SIG-M5 (cell line): ENCODE data around the gene PDE6A.

ENCODE experiments used
- DNase-seq: peaks from one replicate; lab custom pipeline; 2025; lab: John Stamatoyannopoulos, UW

Gene PDE6A

DNA sequence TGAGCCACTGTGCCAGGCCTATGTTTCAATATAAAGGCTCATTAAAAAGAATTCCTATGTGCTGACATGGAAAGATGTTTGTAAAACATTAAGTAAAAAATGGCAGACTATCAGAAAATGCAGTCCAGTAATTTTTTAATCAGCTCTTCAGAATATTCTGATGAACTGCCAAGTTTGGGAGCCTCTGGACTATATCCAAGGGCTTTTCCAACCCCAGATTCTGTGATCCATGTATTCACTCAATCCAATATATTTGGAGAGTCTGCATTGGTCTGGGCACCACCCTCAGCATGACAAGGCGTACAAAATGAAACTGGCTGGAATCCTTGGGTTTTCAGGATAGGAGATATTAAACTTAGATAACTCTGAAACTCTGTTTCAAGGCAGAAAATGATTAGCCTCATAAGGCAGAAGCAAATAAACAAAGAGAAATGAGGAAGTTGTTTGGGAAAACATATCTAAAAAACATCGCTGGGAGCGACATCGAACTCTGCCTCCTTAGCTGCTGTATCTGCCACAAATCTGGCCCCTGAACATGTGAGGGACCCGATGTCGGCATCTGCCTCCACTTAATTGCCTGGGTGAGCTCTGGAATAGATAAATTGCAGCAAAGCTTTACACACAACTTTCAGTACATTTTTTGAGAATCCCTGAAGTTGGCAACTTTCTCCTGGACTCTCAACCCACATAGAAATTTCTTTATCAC lies 14.4 kb downstream of the PDE6A start:
- no peak for DNase-seq

DNA sequence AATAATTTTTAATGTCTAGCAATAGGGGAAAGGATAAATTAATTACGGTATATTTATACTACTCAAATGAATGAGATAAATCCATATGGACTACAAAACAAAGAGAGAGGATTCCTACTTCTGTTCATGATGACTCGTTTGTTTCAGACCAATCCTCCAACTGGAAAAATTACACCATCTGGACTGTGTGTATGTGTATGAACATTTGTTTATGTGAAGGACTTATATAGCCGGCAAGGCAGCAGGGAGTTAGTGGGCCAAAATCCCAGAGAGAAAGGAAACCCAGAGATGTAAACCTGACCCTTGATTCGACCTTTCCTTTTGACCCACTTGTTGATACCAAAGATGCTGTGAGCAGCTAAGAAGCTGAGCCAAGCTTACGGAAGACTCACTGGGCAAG lies 20.1 kb downstream of the PDE6A start:
- no peak for DNase-seq

DNA sequence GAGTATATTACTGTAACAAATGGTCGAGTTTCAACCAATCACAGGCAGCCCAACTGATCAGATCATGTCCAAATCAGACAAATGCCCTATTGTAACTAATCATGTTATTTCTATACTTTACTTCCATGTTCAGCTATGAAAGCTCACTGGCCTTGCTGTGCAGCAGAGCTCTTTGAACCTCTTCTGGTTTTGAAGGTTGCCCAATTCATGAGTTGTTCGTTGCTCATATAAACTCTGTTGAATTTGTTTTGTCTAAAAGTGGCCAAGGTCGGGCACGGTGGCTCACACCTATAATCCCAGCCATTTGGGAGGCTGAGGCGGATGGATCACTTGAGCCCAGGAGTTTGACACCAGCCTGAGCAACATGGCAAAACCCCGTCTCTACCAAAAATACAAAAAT lies 21.6 kb downstream of the PDE6A start:
- no peak for DNase-seq

DNA sequence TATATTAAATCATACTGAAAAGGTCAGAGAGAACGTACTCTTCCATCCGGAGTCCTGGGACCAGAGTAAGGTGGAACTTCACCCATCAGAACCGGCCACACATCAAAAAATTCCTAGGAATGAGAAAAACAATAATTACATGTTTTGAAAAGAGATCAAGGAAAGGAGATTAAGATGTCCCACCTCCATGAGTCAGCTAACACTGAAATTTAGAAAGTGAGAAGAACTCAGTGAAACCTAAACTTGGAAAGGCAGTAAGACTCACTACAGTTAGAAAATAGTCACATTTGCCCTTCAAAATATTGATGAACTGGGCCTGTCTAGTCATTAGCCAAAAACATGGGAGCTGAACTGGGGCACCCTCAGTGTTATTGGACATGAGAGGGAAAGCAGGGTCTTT lies 23.0 kb downstream of the PDE6A start:
- no peak for DNase-seq

DNA sequence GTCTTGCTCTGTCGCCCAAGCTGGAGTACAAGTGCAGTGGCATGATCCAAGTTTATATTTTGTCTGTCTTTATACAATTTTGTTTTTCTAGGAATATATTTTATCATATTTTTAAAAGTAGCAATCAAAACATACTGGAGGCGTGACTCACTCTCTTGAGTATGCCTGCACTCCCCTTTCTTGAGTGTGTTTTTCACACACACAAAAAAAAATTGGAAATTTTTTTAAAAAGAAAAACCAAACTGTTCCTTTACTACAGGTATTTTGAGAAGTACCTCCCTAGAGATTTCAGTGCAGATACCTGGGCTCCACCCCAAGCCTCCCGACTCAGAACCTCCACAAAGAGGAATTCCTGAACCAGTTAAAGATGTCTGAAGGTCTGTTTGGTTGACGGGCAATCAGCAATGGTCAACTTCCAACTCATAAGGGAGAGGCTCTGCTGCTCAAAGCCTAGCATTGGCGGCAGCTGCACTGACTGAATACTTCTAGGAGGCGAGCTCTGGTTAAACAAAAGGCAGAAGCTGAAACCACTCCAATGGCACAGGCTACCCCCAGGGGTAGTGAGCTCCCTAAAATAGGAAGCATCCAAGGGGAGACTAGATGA lies 27.4 kb downstream of the PDE6A start:
- DNase-seq: no peak

DNA sequence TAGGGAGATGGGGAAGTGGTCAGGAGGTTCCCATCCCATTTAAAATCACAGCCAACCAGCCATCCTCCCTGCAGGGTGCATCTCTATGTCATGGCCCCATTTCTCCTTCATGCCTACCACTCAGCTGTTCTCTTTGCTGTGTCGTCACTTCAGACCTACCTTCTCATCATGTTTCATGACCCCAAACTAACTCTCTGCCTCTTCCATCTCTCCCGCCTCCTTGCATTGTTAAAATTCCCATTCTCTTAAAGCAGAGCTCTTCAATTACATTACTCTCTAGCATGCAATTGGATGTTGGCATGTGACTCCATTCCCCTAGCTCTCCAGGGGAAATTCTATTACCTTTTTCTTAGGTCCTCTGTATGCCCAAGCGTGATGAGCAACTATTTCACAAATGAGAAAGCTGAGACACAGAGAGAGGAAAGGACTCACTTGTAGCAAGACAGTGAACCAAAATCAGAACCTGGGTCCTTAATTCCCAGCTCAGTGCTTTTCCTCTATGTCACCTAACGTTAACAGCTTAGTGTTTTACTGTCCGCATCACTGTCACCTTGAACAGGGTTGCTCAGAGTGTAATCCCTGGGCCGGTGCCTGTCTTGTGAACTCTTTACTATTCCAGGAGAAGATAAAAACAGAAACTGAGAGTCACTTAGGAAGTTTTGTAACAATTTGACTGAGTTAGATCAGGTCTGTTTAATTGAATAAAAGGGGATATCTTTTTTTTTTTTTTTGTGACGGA lies 28.1 kb downstream of the PDE6A start:
- DNase-seq: no peak

DNA sequence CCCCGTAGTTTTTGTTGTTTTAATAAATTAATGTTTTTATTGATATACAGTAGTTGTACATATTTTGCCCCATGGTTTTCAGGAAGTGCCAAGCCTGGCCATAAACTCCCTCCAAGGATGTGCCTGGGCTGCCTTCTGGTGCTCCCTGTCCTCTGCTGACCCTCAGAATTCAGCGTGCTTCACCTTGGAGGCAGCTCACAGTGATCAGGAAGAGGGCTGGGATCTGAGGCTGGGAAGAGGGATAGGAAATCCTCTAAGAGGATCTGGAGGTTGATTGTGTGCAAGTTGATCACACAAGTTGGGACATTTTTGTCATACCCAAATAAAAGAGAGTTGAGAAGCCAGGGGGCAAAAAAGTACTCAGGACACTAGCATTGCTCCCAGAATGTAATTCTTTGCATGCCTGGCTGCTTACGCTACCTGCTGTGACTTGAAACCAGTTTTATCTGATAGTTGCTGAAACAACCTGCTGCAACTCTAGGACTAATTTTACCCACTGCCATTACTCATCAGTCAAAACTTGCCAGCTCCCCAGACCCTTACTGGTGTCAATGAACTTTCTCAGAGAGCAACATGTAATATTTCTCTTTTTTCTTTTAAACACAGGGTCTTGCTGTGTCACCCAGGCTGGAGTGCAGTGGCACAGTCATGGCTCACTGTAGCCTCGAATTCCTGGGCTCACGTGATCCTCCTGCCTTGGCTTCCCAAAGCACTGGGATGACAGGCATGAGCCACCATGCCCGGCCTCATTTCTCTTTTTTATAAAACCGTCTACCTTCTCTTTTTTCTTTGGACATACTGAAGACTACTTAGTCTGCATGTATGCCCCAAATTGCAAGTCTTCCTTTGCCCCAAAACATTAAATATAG lies 29.0 kb downstream of the PDE6A start:
- DNase-seq: no peak

DNA sequence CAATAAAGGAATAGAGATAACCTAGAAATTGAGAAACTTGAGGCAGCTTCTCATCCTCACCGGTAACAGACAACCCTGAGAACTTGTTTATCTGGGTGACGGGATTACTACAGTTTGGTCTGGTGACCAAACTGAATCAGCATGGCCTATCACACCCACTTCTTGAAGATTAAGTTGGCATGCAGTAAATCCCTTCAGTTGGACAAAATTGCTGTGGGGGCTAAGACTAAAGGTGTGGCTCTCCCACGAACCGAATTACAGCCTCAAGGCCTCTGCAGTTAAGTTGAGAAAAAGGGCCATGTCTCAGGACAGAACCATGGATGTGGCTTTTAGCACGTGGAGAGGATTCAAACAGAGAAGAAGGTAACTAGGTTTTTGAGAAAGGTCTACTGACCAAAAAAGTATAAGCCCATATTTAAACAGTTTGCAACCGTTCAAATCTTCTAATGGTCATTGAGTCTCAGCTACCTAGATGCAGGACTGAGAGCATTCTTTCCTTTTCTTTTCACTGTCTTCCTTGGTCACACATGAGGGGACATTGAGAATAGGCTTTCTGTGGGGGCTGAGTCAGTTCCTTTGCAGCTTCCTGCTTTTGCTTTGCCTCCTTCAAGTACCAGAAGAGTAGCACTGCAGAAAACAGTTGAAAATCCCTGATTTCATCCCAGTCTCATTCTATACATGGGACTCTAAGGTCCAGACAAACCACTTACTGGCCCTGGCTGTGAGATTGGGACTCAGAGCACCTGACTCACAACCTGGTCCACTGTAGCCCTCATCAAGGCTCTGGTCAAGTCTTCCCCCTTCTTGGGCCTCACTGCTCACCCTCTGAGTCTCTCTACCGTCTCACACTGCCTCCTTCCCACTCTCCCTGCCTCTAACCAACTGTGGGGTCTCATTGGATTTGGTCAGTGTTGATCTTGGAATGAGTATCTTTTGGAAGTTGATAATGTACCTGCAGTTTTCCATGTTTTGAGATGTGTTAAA lies 30.9 kb downstream of the PDE6A start:
- DNase-seq: no peak

DNA sequence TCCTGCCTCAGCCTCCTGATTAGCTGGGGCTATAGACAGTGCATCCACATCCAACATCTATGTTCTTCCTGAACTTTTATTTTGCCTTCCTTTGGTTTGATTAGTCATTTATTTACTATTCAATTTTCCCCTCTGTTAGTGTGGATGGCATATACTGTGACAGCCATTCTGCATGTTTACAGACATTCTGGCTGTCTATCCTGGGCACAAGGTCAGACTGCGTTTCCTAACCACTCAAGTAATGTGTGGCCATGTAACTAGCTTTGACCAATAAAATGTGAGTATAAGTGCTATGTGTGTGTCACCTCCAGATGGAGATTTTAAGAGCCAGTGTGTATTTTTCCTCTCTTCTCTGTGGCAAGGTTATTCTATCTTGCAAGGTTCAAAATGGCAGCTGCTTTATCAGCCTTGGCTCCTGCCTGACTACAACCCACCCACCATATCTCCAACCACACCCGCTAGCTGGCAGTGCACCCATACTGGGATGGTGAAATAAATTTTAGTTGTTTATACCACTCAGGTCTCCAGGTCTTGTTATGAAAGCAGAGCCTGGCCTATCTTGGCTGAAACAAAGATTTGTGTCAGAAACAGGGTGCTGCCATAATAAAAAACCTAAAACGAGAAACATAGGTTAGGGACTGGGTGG lies 32.2 kb downstream of the PDE6A start:
- no peak for DNase-seq

DNA sequence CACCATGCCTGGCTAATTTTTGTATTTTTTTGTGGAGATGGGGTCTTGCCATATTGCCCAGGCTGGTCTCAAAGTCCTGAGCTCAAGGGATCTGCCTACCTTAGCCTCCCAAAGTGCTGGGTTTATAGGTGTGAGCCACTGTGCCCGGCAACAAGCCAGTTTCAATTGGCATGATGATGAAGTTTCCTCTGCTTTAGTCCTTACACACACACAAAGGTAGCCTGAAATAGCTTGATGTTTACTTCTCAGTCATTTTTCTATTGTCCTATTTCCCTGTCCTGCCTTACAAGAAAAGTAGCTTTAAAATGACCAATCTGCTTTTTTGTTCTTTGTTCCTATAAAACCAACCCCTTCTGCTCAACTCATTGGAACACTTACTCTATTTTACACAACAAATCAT lies 33.6 kb downstream of the PDE6A start:
- DNase-seq: no peak

DNA sequence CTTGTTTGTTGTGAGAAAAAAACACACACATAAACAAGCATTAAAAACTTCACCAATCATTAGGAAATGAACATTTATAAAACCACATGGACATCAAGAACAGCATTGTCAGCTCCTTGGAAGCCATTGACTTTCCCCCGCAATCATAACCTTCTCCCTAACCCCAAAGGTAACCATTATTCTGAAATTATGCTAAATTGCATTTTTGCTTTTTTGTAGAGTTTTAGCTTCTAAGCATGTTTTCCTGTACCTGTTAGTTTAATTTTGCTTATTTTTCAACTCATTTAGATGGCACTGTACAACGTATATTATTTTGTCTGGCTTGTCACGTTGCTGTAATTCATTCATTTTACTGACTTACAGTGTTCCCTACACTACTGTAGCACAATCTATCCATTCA lies 36.8 kb downstream of the PDE6A start:
- no peak for DNase-seq

DNA sequence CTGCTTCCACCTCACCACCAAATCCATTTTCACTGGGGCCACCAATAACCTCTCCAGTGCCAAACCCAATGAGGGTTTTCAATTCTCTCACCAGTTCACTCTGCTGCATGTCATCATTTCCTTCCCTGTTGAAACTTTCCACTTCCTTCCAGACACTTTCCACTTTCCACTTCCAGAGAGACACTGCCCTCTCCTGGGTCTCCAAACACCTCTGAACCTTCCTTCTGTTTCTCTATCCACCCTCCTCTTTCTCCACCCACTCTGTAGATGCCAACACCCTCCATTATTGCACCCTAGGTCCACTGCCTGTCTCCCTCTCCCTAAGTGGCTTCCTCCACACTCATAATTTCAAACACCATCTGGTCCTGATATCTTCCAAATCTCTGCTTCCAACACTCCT lies 39.6 kb downstream of the PDE6A start:
- no peak for DNase-seq

DNA sequence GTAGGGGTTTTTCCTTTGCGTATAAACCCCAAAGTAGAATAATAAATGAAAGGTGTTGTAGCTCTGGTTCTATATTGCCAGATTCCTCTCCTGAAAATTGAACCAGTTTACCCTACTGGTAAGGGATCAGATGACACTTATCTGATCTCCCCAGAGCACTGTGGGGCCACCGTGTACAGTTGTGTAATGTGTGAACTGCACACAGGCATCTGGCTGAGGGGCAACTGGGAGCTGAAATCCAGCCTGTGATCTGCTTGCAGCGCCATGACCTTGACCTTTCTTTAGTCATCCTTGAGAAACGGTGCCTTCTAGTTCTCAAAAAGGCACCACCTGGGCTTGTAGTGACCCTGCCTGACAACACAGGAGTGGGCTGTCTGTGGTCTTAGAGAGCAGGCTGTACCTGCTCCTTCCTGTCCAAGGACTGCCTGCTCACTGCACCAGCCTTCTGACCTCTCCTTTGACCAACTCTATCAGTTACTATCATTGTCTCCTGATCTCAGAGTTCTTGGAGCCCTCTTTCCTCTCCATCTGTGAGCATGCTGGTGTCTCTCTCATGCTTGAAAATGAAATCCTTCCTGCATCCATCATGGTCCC lies 40.2 kb downstream of the PDE6A start:
- DNase-seq: no peak

DNA sequence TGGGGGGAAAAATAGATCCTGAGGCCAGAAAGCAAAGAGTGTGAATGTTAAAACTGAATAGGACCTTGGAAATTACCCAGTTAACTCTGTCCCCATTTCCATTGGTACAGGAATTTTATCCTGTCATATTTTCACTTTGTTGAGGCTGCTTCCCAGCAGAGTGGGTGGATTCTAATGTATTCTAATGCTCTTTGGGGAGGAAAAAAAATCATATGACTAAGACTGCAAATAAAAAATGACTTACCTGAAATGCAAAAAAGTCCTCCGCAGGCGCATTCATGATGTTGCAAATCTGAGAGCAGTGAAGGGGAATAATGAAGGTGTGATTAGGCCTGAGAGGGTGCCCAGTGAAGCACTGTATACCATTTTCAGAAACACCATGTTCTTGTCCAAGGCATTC lies 41.2 kb downstream of the PDE6A start:
- DNase-seq: no peak

DNA sequence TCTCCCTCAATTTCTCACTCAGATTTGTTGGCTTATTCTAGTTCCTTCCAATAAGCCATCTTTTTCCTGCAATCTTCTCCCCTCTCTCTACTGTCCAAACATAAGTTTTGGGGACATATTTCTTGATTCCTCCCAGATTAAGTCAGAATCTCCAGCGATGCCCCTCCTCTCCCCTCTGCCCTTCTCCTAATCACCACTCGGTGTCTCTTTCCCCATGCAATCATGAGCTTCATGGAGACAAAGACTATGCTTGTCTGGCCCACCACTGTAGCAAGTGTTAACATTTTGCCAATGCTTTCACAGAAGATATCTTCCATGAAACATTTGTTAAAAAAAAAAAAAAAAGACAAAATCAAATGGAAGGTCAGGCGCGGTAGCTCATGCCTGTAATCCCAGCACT lies 42.4 kb downstream of the PDE6A start:
- DNase-seq: no peak

DNA sequence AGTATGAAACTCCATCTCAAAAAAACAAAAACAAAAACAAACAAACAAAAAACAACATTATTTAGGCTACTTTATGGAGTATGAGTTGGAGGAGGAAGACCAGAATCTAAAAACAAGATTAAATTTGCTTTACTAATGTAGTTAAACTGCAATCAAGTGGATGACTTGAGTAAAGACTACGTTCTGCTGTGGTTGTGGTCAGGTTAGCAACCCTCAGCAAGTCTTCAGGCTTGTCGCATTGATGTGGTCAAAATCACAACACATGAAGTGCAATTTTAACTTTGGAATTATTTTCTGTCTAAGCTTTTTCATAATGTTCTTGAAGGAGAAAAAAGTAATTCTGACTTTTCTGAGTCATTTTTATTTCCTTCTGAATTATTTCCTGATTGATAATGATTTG lies 43.1 kb downstream of the PDE6A start:
- no peak for DNase-seq

DNA sequence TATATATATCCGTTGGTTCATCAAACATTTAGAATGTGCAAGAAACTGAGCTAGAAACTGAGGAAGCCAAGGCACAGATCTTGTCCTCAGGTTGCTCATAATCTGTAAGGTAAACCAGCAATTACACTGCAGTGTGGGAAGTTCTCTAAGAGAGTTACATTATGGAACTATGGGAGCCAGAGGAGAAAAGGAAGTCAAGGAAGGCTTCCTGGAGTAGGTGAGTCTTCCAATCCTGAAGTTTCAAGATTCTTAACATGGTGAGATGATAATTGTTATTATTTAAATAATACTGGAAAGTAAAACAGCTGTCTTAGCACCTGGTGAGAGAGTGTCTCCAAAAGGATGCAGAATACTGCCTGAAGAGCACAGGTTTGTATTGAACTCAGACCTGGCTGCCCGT lies 44.2 kb downstream of the PDE6A start:
- DNase-seq: no peak

DNA sequence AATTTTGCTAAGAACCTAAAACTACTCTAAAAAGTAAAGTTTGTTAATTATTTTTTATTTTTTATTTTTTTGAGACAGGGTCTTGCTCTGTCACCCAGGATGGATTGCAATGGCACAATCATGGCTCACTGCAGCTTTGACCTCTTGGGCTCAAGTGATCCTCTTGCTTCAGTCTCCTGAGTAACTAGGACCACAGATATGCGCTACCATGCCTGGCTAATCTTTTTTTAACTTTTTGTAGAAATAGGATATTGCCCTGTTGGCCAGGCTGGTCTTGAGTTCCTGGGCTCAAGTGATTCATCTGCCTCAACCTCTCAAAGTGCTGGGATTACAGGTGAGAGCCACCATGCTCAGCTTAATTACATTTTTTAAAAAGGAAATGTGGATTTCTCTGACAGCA lies 45.8 kb downstream of the PDE6A start:
- DNase-seq: no peak

DNA sequence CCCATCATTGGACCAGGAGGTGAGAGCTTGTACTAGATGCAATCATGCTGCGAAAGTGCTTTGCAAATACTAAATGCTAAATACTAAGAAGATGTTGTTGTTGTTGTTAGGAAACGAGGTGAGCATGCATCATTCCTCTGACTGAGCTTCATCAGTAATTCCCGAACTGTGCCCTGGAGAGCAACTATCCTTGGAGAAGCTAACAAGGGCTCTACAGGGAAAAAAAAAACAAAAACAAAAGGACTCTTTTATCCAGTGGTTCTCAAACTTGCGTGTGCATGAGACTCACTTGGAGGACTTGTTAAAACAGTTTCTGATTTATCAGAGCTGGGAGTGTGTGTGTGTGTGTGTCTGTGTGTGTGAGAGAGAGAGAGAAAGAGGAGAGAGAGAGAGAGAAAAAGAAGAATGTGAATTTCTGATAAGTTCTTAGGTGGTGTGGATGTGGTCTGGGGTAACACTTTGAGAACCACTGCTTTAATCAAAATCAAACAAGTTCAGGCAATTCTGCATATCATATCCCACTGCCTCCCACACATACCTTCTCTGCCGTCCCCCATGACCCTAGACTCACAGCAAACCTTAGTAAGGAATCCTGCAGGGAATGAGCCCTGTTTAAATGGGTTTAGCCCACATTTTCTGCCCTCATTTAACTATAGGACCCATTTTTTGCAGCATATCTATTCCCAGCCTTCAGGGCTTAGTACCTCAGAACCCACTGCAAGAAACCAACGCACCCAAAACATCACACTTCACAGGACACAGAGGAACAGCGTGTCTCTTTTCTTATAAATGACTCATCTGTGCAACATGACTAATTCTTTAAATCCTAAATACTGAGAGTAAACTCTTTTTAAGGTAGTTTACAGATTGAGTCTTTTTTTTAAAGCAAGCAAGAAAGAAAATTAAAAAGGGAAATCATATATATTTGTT lies 48.9 kb downstream of the PDE6A start:
- DNase-seq: no peak
